ENCODE measurements around the gene DSG2.

Gene DSG2

GRCh38 chr18:31576670-31577069, 78.7 kb downstream of the DSG2 start:
- no peak for TF ChIP-seq CTCF (IDR thresholded peaks at IDR 0.05)
- Histone ChIP-seq H3K4me3 (no peak overlapping the region), H3K27ac (no peak overlapping the region)
- no peak for DNase-seq (ENCODE audit: low spot score)

GRCh38 chr18:31577195-31577594, 79.2 kb downstream of the DSG2 start:
- DNase-seq (ENCODE audit: low spot score), result no peak

GRCh38 chr18:31578126-31578525, 80.1 kb downstream of the DSG2 start:
- no peak for TF ChIP-seq CTCF (IDR thresholded peaks at IDR 0.05)

More at GRCh38 chr18:31577195-31577594, 79.2 kb downstream of the DSG2 start:
- H3K4me3 ChIP-seq, result no peak overlapping the region
- no peak for TF ChIP-seq CTCF (IDR thresholded peaks at IDR 0.05)
- no peak overlapping the region for H3K27ac ChIP-seq

GRCh38 chr18:31579375-31579774, 81.4 kb downstream of the DSG2 start:
- no peak for DNase-seq (ENCODE audit: low spot score)
- no peak for TF ChIP-seq CTCF (IDR thresholded peaks at IDR 0.05)
- Histone ChIP-seq H3K27ac (no peak overlapping the region), H3K4me3 (no peak overlapping the region)

More at GRCh38 chr18:31578126-31578525, 80.1 kb downstream of the DSG2 start:
- Histone ChIP-seq H3K4me3 (no peak overlapping the region), H3K27ac (no peak overlapping the region)
- no peak for DNase-seq (ENCODE audit: low spot score)

GRCh38 chr18:31581498-31582197, 83.7 kb downstream of the DSG2 start:
- TF ChIP-seq CTCF (IDR thresholded peaks at IDR 0.05), result no peak
- DNase-seq (ENCODE audit: low spot score), result no peak
- no peak overlapping the region for H3K4me3 ChIP-seq
- no peak overlapping the region for H3K27ac ChIP-seq

GRCh38 chr18:31583185-31583854, 85.3 kb downstream of the DSG2 start:
- Histone ChIP-seq H3K27ac (no peak overlapping the region), H3K4me3 (no peak overlapping the region)
- DNase-seq (ENCODE audit: low spot score), result no peak
- no peak for TF ChIP-seq CTCF (IDR thresholded peaks at IDR 0.05)

- Histone ChIP-seq H3K4me3 (no peak overlapping the region), H3K27ac (no peak overlapping the region)
- TF ChIP-seq CTCF (IDR thresholded peaks at IDR 0.05), result no peak
- no peak for DNase-seq (ENCODE audit: low spot score)
Measured at GRCh38 chr18:31585991-31586390, 88.0 kb downstream of the DSG2 start.
